HEK293T (cell line): Measurements from ENCODE around the gene MYOF.

Source experiments
- CTCF ChIA-PET: fragments of 350-600 bp; formaldehyde crosslinking; extraction: SDS; loops from one replicate; lab custom pipeline; 2021; ENCODE audit warnings: antibody characterized with exemption, inconsistent platforms; lab: Yijun Ruan, JAX
- POLR2A ChIA-PET: fragments of 350-600 bp; formaldehyde crosslinking; extraction: SDS; loops from one replicate; lab custom pipeline; 2020; ENCODE audit warnings: antibody characterized with exemption, inconsistent platforms; lab: Yijun Ruan, JAX
- DNase-seq: peaks from one replicate; pipeline ENCODE4 v3.0.0; 2012; ENCODE audit warnings: mixed read lengths; ENCODE audit errors: extremely low spot score
- ARNT ChIP-seq: fragments of 450-650 bp; IDR thresholded peaks from 2 replicates; pipeline ENCODE4 v1.6.1; 2017; ENCODE audit warnings: mild to moderate bottlenecking
- BHLHE40 ChIP-seq: fragments of 450-650 bp; IDR thresholded peaks from 2 replicates; pipeline ENCODE4 v1.6.1; 2016; ENCODE audit warnings: mild to moderate bottlenecking, moderate library complexity, borderline replicate concordance
- CTBP1 ChIP-seq: fragments of 450-650 bp; IDR thresholded peaks from 2 replicates; pipeline ENCODE4 v1.6.1; 2016; ENCODE audit warnings: borderline replicate concordance
- ELF4 ChIP-seq: fragments of 450-650 bp; IDR thresholded peaks from 2 replicates; pipeline ENCODE4 v1.6.1; 2017; ENCODE audit warnings: antibody characterized with exemption
- FOXA1 ChIP-seq: fragments of 450-650 bp; IDR thresholded peaks from 2 replicates; pipeline ENCODE4 v1.6.1; 2016; ENCODE audit warnings: mild to moderate bottlenecking
- FOXK2 ChIP-seq: fragments of 450-650 bp; IDR thresholded peaks from 2 replicates; pipeline ENCODE4 v1.6.1; 2016; ENCODE audit warnings: mild to moderate bottlenecking
- FOXM1 ChIP-seq: fragments of 450-650 bp; IDR thresholded peaks from 2 replicates; pipeline ENCODE4 v1.6.1; 2017; ENCODE audit warnings: mild to moderate bottlenecking, borderline replicate concordance
- HDGF ChIP-seq: fragments of 450-650 bp; IDR thresholded peaks from 2 replicates; pipeline ENCODE4 v1.6.1; 2017; ENCODE audit warnings: antibody characterized with exemption, borderline replicate concordance
- L3MBTL2 ChIP-seq: fragments of 450-650 bp; conservative IDR thresholded peaks from 2 replicates; pipeline ENCODE4 v1.6.1; 2016; ENCODE audit warnings: mild to moderate bottlenecking
- LEF1 ChIP-seq: fragments of 450-650 bp; IDR thresholded peaks from 2 replicates; pipeline ENCODE4 v1.6.1; 2017; ENCODE audit warnings: mild to moderate bottlenecking, borderline replicate concordance
- NFRKB ChIP-seq: fragments of 450-650 bp; IDR thresholded peaks from 2 replicates; pipeline ENCODE4 v1.6.1; 2016; ENCODE audit warnings: mild to moderate bottlenecking, moderate library complexity
- PKNOX1 ChIP-seq: fragments of 450-650 bp; IDR thresholded peaks from 2 replicates; pipeline ENCODE4 v1.6.1; 2016
- SP1 ChIP-seq: fragments of 450-650 bp; IDR thresholded peaks from 2 replicates; pipeline ENCODE4 v1.6.1; 2017
- SUZ12 ChIP-seq: fragments of 450-650 bp; IDR thresholded peaks from 2 replicates; pipeline ENCODE4 v1.6.1; 2016; ENCODE audit warnings: mild to moderate bottlenecking
- TARDBP ChIP-seq: fragments of 450-650 bp; IDR thresholded peaks from 2 replicates; pipeline ENCODE4 v1.6.1; 2016
- ZNF384 ChIP-seq: fragments of 450-650 bp; IDR thresholded peaks from 2 replicates; pipeline ENCODE4 v1.6.1; 2016

Gene MYOF

GRCh38 chr10:93416824-93417223 lies 65.3 kb downstream of the MYOF start:
- TF ChIP-seq HDGF (no peak), PKNOX1 (no peak), LEF1 (no peak), SUZ12 (no peak), ARNT (no peak), NFRKB (no peak), ELF4 (no peak), L3MBTL2 (no peak), TARDBP (no peak), FOXA1 (no peak), SP1 (no peak), CTBP1 (no peak), FOXM1 (no peak), FOXK2 (no peak), ZNF384 (no peak), BHLHE40 (no peak)

GRCh38 chr10:93415693-93416092 lies 66.4 kb downstream of the MYOF start:
- ChIA-PET POLR2A (no interaction called here), CTCF (no interaction called here)
- DNase-seq = no peak
- TF ChIP-seq FOXA1 (no peak), BHLHE40 (no peak), HDGF (no peak), TARDBP (no peak), SP1 (no peak), ZNF384 (no peak), SUZ12 (no peak), NFRKB (no peak), FOXM1 (no peak), PKNOX1 (no peak), L3MBTL2 (no peak)

More at GRCh38 chr10:93416824-93417223, 65.3 kb downstream of the MYOF start:
- DNase-seq = no peak
- ChIA-PET POLR2A (no interaction called here), CTCF (interaction anchor here (0.6 kb wide), 1 partner anchor 31 kb away, joined by 3 read pairs; no protein-coding TSS in a partner anchor)

GRCh38 chr10:93413252-93413689 lies 68.9 kb downstream of the MYOF start:
- ChIA-PET CTCF (interaction anchor here (0.9 kb wide), 1 partner anchor 69 kb away, joined by 3 read pairs; the partner anchor contains the start of gene MYOF), POLR2A (no interaction called here)
- no peak for TF ChIP-seq NFRKB
- no peak for TF ChIP-seq FOXK2
- no peak for TF ChIP-seq FOXM1
- TF ChIP-seq SUZ12 = no peak
- TF ChIP-seq L3MBTL2 = no peak
- no peak for TF ChIP-seq ELF4
- no peak for TF ChIP-seq ZNF384
- no peak for TF ChIP-seq PKNOX1
- no peak for TF ChIP-seq ARNT
- TF ChIP-seq SP1 = no peak
- no peak for TF ChIP-seq LEF1
- TF ChIP-seq TARDBP = no peak
- no peak for TF ChIP-seq HDGF
- DNase-seq = no peak

GRCh38 chr10:93412801-93413200 lies 69.3 kb downstream of the MYOF start:
- no peak for DNase-seq
- ChIA-PET CTCF (no interaction called here), POLR2A (no interaction called here)
- TF ChIP-seq SP1 (no peak), TARDBP (no peak), PKNOX1 (no peak), FOXM1 (no peak), ARNT (no peak), L3MBTL2 (no peak)

GRCh38 chr10:93410697-93411348 lies 71.3 kb downstream of the MYOF start:
- ChIA-PET CTCF (no interaction called here), POLR2A (no interaction called here)
- TF ChIP-seq PKNOX1 = no peak
- no peak for TF ChIP-seq SUZ12
- DNase-seq = no peak

GRCh38 chr10:93408783-93409182 lies 73.4 kb downstream of the MYOF start:
- no peak for DNase-seq
- POLR2A ChIA-PET = no interaction called here
- CTCF ChIA-PET = no interaction called here
- TF ChIP-seq HDGF (no peak), SP1 (no peak), CTBP1 (no peak), FOXA1 (no peak), L3MBTL2 (no peak), SUZ12 (no peak), ELF4 (no peak), ARNT (no peak), PKNOX1 (no peak), FOXM1 (no peak), LEF1 (no peak), FOXK2 (no peak), NFRKB (no peak), TARDBP (no peak), ZNF384 (no peak), BHLHE40 (no peak)
